Transverse colon (tissue), 4 donors: ENCODE results near the gene TGFB2.

Source experiments
- CTCF ChIP-seq, 5 experiments: fragments of 200-600 bp in 3 of 5; fragments of 450-650 bp in 2 of 5; sonication (generic) in 3 of 5; IDR thresholded peaks; 1 replicate in 2 of 5; 2 replicates in 3 of 5; pipeline ENCODE4 v1.5.1; 2016 to 2017; ENCODE audit warnings: antibody characterized with exemption in 5 of 5, inconsistent platforms in 3 of 5, mild to moderate bottlenecking in 2 of 5, moderate library complexity in 1 of 5
- EP300 ChIP-seq: sonication (generic); formaldehyde crosslinking; IDR thresholded peaks from one replicate; pipeline ENCODE4 v1.6.1; 2017; ENCODE audit warnings: antibody characterized with exemption, low read depth
- POLR2A ChIP-seq: fragments of 450-650 bp; IDR thresholded peaks from one replicate; pipeline ENCODE4 v1.6.1; 2016; ENCODE audit warnings: antibody characterized with exemption, mild to moderate bottlenecking, moderate library complexity
- POLR2AphosphoS5 ChIP-seq, 3 donors: sonication (generic); formaldehyde crosslinking; IDR thresholded peaks; one replicate each; pipeline ENCODE4 v1.6.1; 2016; ENCODE audit warnings: antibody characterized with exemption in 3 of 3

- TF ChIP-seq POLR2AphosphoS5 (IDR thresholded peaks at IDR 0.05), result no peak
- no peak for TF ChIP-seq CTCF (IDR thresholded peaks at IDR 0.05)
- TF ChIP-seq POLR2A, result no peak
- TF ChIP-seq EP300, result no peak
Observed at GRCh38 chr1:218402786-218403120, 57.6 kb downstream of the TGFB2 start.
